CD4-positive, alpha-beta memory T cell (primary cell): ENCODE results near the gene NRXN2. TPM values are rescaled to one million over a fixed set of nuclear protein-coding genes. Genes with fewer than 3 reads are reported as not detected.
A peak's percentile ranks its signal among the peaks of the same experiment; 100 is the strongest.

ENCODE experiments used
- CTCF ChIA-PET: fragments of 350-600 bp; sonication (Branson Sonifier 250); formaldehyde crosslinking; loops from one replicate; lab custom pipeline; 2021; ENCODE audit warnings: inconsistent platforms; ENCODE audit not compliant: partially characterized antibody; lab: Charles Lee
- POLR2A ChIA-PET: fragments of 350-600 bp; sonication (Branson Sonifier 250); formaldehyde crosslinking; loops from one replicate; lab custom pipeline; 2021; ENCODE audit not compliant: partially characterized antibody; lab: Charles Lee
- DNase-seq, 5 donors: peaks; one replicate each; pipeline versions ENCODE4 v3.0.0 to v3.0.0-alpha.2; 2020 to 2022; ENCODE audit warnings: mixed read lengths in 1 of 5
- H3K27ac ChIP-seq: one replicate; pipeline ENCODE4 v1.7.0; 2013; ENCODE audit warnings: low read depth, low read length
- H3K27me3 ChIP-seq: 2 replicates; pipeline ENCODE4 v1.7.0; 2013; ENCODE audit warnings: mild to moderate bottlenecking, low read length, moderate library complexity; ENCODE audit not compliant: insufficient read depth
- H3K36me3 ChIP-seq: 2 replicates; pipeline ENCODE4 v1.7.0; 2013; ENCODE audit warnings: mild to moderate bottlenecking, low read length, moderate library complexity; ENCODE audit not compliant: insufficient read depth
- H3K4me1 ChIP-seq: 2 replicates; pipeline ENCODE4 v1.7.0; 2013; ENCODE audit warnings: mild to moderate bottlenecking, low read length, moderate library complexity; ENCODE audit not compliant: insufficient read depth
- H3K4me3 ChIP-seq, 2 donors: one replicate each; pipeline ENCODE4 v1.7.0; 2013; ENCODE audit warnings: low read length in 2 of 2, mild to moderate bottlenecking in 1 of 2
- H3K9me3 ChIP-seq, 2 donors: one replicate each; pipeline ENCODE4 v1.7.0; 2013; ENCODE audit warnings: low read length in 2 of 2, control low read depth in 1 of 2; ENCODE audit not compliant: control insufficient read depth in 1 of 2
- H3K27ac Mint-ChIP-seq, 7 donors: one replicate each; pipeline ENCODE4 v1.8.0; 2020 to 2021; ENCODE audit warnings: mixed read lengths in 7 of 7, mild to moderate bottlenecking in 6 of 7, inconsistent platforms in 3 of 7, moderate library complexity in 3 of 7
- H3K27me3 Mint-ChIP-seq, 2 donors: one replicate each; pipeline ENCODE4 v1.8.0; 2020 to 2021; ENCODE audit warnings: mixed read lengths in 2 of 2
- H3K36me3 Mint-ChIP-seq, 2 donors: one replicate each; pipeline ENCODE4 v1.8.0; 2020 to 2021; ENCODE audit warnings: mixed read lengths in 2 of 2, inconsistent platforms in 1 of 2, mild to moderate bottlenecking in 1 of 2
- H3K4me1 Mint-ChIP-seq, 4 donors: one replicate each; pipeline ENCODE4 v1.8.0; 2020 to 2021; ENCODE audit warnings: mixed read lengths in 4 of 4, mild to moderate bottlenecking in 1 of 4
- H3K4me3 Mint-ChIP-seq, 8 donors: one replicate each; pipeline ENCODE4 v1.8.0; 2020 to 2021; ENCODE audit warnings: mixed read lengths in 8 of 8, mild to moderate bottlenecking in 7 of 8, moderate library complexity in 6 of 8, inconsistent platforms in 3 of 8
- H3K9me3 Mint-ChIP-seq, 8 donors: one replicate each; pipeline ENCODE4 v1.8.0; 2020 to 2021; ENCODE audit warnings: mixed read lengths in 8 of 8, mild to moderate bottlenecking in 5 of 8, inconsistent platforms in 3 of 8, moderate library complexity in 1 of 8
- intact Hi-C: fragments of 100-400 bp; cut with micrococcal nuclease; formaldehyde crosslinking; loops from one replicate; pipeline ENCODE4 v1.15.1; 2023
- polyA plus RNA-seq, 2 donors: library from polyadenylated mRNA; unstranded; fragments of 300-500 nt; fragmentation: Illumina TruSeq; gene quantifications; one replicate each; pipeline ENCODE4 v1.2.3, GENCODE V29; 2021
- total RNA-seq, 2 experiments: library from RNA; stranded (reverse); gene quantifications; one replicate each; pipeline ENCODE4 v1.2.3, GENCODE V29; 2021

The NRXN2 gene
- total and polyA plus RNA-seq, 4 experiments from 2014 or later, result 0.30 TPM; not detected in 3

DNA sequence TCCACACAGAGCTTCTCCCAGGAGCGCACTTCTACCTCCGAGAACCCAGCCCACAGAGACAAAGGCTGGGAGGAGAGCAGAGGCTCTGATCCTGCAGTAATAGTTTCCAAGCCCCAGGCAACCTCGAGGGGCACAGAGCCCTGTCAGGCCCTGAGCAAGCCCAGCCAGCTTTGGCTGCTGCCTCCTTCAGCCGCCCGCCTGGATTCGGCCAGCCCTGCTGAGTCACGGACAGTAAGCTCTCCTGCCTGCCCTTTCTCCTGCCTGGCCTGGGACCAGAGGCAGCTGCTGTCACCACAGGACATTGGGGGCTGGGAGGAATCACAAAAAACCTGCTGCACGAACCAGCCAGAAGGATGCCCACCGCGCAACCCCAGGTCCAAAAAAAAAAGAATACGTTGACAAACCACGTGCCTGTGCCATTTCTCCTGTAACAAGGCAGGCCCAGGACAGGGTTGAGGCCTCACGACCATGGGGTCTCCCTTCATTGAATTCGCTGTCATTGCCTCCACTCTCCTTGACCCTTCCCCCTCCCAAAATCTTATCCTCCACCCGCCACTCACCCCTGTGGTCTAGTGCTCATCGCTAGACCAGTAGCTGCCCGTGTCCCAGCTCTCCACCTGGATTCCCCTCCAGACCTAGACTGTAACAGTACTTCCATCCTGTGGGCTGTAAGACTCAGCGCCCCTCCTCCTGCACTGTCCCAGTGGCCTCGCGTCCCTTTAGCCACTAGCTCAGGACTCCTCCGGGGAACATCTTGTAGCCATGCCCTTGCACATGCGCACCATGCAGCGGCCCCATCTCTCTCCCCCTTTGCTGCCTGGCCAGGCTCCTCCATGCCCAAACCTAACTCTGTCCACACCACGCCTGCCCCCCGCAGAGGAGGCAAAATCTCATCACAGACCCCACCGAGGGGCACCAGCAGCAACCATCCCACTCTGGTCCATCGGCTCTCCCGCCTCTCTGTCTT lies 139.4 kb downstream of the NRXN2 start:
- H3K27ac ChIP-seq, result no peak overlapping the region
- Mint-ChIP-seq H3K9me3 (peaks cover 0 to 13% (median 7%) of the 10 kb centered on the region in 8 donors), H3K36me3 (no peaks in the 10 kb centered on the region), H3K27me3 (peaks cover 15 to 26% of the 10 kb centered on the region in 2 donors), H3K4me3 (no peak overlapping the region), H3K4me1 (no peaks in the 10 kb centered on the region), H3K27ac (no peak overlapping the region)
- no peaks in the 10 kb centered on the region for H3K4me1 ChIP-seq
- H3K4me3 ChIP-seq, result no peak overlapping the region
- DNase-seq, result no peak
- ChIA-PET CTCF (no interaction called here), POLR2A (no interaction called here)
- no peaks in the 10 kb centered on the region for H3K27me3 ChIP-seq
- intact Hi-C loops, result no loop called here
- H3K9me3 ChIP-seq, result no peaks in the 10 kb centered on the region
- no peaks in the 10 kb centered on the region for H3K36me3 ChIP-seq

DNA sequence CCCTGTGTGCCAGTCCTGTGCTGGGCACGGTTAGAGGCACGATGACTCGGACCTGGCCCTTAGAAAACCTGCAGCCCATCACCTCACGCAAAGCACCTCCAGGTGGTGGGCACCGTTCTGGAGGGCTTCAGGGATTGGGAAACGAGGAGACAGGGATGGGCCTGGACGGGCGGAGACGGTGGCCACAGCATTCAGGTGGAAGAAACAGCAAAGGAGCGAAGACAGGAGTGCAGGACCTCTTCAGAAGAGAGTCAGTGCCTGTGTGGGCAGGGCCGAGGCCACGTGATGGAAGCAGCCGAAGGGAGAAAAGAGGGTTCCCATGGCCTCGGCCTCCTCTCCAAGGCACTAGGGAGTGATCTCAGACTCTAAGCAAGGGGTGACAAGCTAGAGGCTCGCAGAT lies 140.1 kb downstream of the NRXN2 start:
- Histone ChIP-seq H3K27ac (no peak overlapping the region), H3K27me3 (no peaks in the 10 kb centered on the region), H3K9me3 (no peaks in the 10 kb centered on the region), H3K4me1 (no peaks in the 10 kb centered on the region), H3K36me3 (no peaks in the 10 kb centered on the region), H3K4me3 (no peak overlapping the region)
- ChIA-PET POLR2A (no interaction called here), CTCF (no interaction called here)
- H3K4me3 Mint-ChIP-seq, result no peak overlapping the region
- H3K27ac Mint-ChIP-seq, result no peak overlapping the region
- intact Hi-C loops, result no loop called here
- H3K9me3 Mint-ChIP-seq, result peaks cover 0 to 7% (median 2%) of the 10 kb centered on the region in 8 donors
- peaks cover 9 to 23% of the 10 kb centered on the region in 2 donors for H3K27me3 Mint-ChIP-seq
- H3K4me1 Mint-ChIP-seq, result no peaks in the 10 kb centered on the region
- no peak for DNase-seq
- no peaks in the 10 kb centered on the region for H3K36me3 Mint-ChIP-seq

GRCh38 chr11:64581057-64581523 lies 141.9 kb downstream of the NRXN2 start:
- Histone ChIP-seq H3K4me1 (no peaks in the 10 kb centered on the region), H3K4me3 (no peak overlapping the region), H3K36me3 (no peaks in the 10 kb centered on the region), H3K27me3 (no peaks in the 10 kb centered on the region), H3K9me3 (no peaks in the 10 kb centered on the region), H3K27ac (no peak overlapping the region)
- no peak for DNase-seq
- ChIA-PET CTCF (no interaction called here), POLR2A (no interaction called here)
- intact Hi-C loops, result no loop called here
- H3K27me3 Mint-ChIP-seq, result peaks cover 9 to 16% of the 10 kb centered on the region in 2 donors
- H3K4me3 Mint-ChIP-seq, result peak overlapping the region in 1 of 8 donors; percentile 33
- H3K9me3 Mint-ChIP-seq, result peaks cover 0 to 2% (median 0%) of the 10 kb centered on the region in 8 donors
- H3K4me1 Mint-ChIP-seq, result no peaks in the 10 kb centered on the region
- no peaks in the 10 kb centered on the region for H3K36me3 Mint-ChIP-seq
- no peak overlapping the region for H3K27ac Mint-ChIP-seq

DNA sequence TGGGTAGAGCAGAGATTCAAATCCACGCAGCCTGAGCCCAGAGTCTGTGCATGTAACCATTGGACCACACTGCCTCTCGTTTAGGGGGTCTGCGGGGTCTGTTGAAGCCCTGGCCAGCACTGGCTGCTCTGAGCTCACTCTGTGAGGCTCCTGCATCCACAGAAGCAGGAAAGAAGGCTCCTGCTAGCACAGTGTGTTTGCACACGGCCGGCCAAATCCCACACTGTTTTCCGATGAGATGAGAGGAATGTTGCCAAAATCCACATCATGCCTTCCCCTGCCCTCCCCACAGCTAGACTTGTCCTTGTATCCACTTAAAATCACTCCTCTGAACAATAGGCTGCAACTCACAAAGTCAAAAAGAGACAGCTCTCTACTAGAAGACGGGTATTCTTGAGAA lies 142.6 kb downstream of the NRXN2 start:
- H3K36me3 Mint-ChIP-seq, result no peaks in the 10 kb centered on the region
- Histone ChIP-seq H3K27ac (no peak overlapping the region), H3K36me3 (no peaks in the 10 kb centered on the region), H3K4me1 (no peaks in the 10 kb centered on the region), H3K4me3 (no peak overlapping the region), H3K27me3 (no peaks in the 10 kb centered on the region), H3K9me3 (no peaks in the 10 kb centered on the region)
- peaks cover 0 to 2% (median 0%) of the 10 kb centered on the region in 8 donors for H3K9me3 Mint-ChIP-seq
- ChIA-PET CTCF (no interaction called here), POLR2A (no interaction called here)
- no peak overlapping the region for H3K4me3 Mint-ChIP-seq
- H3K4me1 Mint-ChIP-seq, result no peaks in the 10 kb centered on the region
- intact Hi-C loops, result no loop called here
- no peak overlapping the region for H3K27ac Mint-ChIP-seq
- no peak for DNase-seq
- H3K27me3 Mint-ChIP-seq, result peaks cover 9 to 13% of the 10 kb centered on the region in 2 donors

- ChIA-PET POLR2A (no interaction called here), CTCF (no interaction called here)
- H3K4me1 ChIP-seq, result no peaks in the 10 kb centered on the region
- Mint-ChIP-seq H3K4me3 (no peak overlapping the region), H3K4me1 (no peaks in the 10 kb centered on the region), H3K36me3 (no peaks in the 10 kb centered on the region), H3K27me3 (peaks cover 7 to 13% of the 10 kb centered on the region in 2 donors), H3K27ac (no peak overlapping the region), H3K9me3 (peaks cover 0 to 2% (median 0%) of the 10 kb centered on the region in 8 donors)
- no peaks in the 10 kb centered on the region for H3K9me3 ChIP-seq
- intact Hi-C loops, result no loop called here
- H3K4me3 ChIP-seq, result no peak overlapping the region
- no peaks in the 10 kb centered on the region for H3K27me3 ChIP-seq
- no peak for DNase-seq
- no peak overlapping the region for H3K27ac ChIP-seq
- no peaks in the 10 kb centered on the region for H3K36me3 ChIP-seq
These were observed 145.8 kb downstream of the NRXN2 start for GRCh38 chr11:64577202-64577601.

- H3K4me3 ChIP-seq, result no peak overlapping the region
- Mint-ChIP-seq H3K4me3 (no peak overlapping the region), H3K36me3 (no peaks in the 10 kb centered on the region), H3K27ac (no peak overlapping the region), H3K27me3 (peaks cover 5 to 9% of the 10 kb centered on the region in 2 donors), H3K9me3 (peaks cover 0 to 2% (median 0%) of the 10 kb centered on the region in 8 donors), H3K4me1 (no peaks in the 10 kb centered on the region)
- no peaks in the 10 kb centered on the region for H3K27me3 ChIP-seq
- no peak overlapping the region for H3K27ac ChIP-seq
- ChIA-PET POLR2A (no interaction called here), CTCF (no interaction called here)
- intact Hi-C loops, result no loop called here
- no peak for DNase-seq
- H3K36me3 ChIP-seq, result no peaks in the 10 kb centered on the region
- no peaks in the 10 kb centered on the region for H3K9me3 ChIP-seq
- no peaks in the 10 kb centered on the region for H3K4me1 ChIP-seq
These were observed 150.9 kb downstream of the NRXN2 start for GRCh38 chr11:64572143-64572542.

DNA sequence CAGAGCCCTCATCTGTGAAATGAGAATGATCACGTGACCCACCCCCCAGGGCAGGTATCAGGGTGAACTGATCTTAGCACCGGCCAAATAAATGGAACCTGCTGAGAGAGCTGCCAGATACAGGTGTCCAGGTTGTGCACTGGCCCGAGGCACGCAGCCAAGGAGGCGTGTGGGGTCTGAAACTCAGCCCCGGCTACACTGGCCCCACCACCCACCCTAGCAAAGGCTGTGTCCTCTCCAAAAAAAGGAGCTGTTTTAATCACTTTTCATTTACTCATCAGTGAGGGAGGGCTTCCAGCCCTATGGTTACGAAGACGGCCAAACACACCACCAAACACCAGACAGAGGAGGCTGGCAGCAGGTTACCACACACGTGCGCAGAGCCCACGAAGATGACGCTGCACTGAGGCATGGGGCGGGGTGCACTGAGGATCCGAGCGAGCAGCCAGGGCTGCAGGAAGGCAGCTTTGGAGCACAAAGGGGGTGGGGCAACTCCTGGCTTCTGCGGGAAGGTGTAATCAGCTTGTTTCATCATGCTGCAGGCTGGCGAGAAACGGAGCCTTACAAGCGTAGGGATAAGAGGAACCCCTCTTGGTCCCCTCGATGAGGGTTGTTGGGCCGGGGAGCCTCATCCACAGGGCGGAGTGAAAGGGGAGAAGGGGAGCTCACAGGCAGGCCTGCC lies 151.4 kb downstream of the NRXN2 start:
- no peaks in the 10 kb centered on the region for H3K36me3 ChIP-seq
- H3K4me3 ChIP-seq, result no peak overlapping the region
- no peaks in the 10 kb centered on the region for H3K9me3 ChIP-seq
- no peak overlapping the region for H3K27ac ChIP-seq
- Mint-ChIP-seq H3K4me1 (peaks cover 0 to 2% (median 0%) of the 10 kb centered on the region in 4 donors), H3K9me3 (peaks cover 0 to 2% (median 0%) of the 10 kb centered on the region in 8 donors), H3K27ac (peak overlapping the region in 1 of 7 donors; percentile 7), H3K4me3 (no peak overlapping the region), H3K27me3 (peaks cover 4 to 9% of the 10 kb centered on the region in 2 donors), H3K36me3 (no peaks in the 10 kb centered on the region)
- intact Hi-C loops, result no loop called here
- ChIA-PET POLR2A (no interaction called here), CTCF (no interaction called here)
- DNase-seq, result no peak
- no peaks in the 10 kb centered on the region for H3K4me1 ChIP-seq
- no peaks in the 10 kb centered on the region for H3K27me3 ChIP-seq
